ENCODE measurements around the gene SLC39A9.
"Not testable (repeated sequence)": the region's sequence is repeated elsewhere in the genome, so short reads cannot be mapped to it uniquely, and the experiment has no call there.

The SLC39A9 gene

GRCh38 chr14:69479696-69480095 is 81.2 kb downstream of the SLC39A9 start:
- no peak for DNase-seq

- no peak for DNase-seq
These were observed 81.6 kb downstream of the SLC39A9 start for GRCh38 chr14:69480136-69480535.

- DNase-seq, result no peak
These were observed 83.5 kb downstream of the SLC39A9 start for GRCh38 chr14:69481815-69482568.

GRCh38 chr14:69483765-69484443 is 85.4 kb downstream of the SLC39A9 start:
- DNase-seq, result no peak

- DNase-seq, result no peak
These were observed 86.2 kb downstream of the SLC39A9 start, which contains the start of gene PLEKHD1 for GRCh38 chr14:69484444-69485314. Gene PLEKHD1 (plus strand): TSS chr14:69484728. CDS start chr14:69484966, 238 bp downstream.

- no peak for DNase-seq
These were observed 86.8 kb downstream of the SLC39A9 start for GRCh38 chr14:69485315-69485660.

- no peak for DNase-seq
These were observed 87.2 kb downstream of the SLC39A9 start for GRCh38 chr14:69485701-69486100.

- no peak for DNase-seq
These were observed 88.7 kb downstream of the SLC39A9 start for GRCh38 chr14:69487226-69487625.

GRCh38 chr14:69487771-69488170 is 89.3 kb downstream of the SLC39A9 start:
- no peak for DNase-seq

- no peak for DNase-seq
These were observed 91.0 kb downstream of the SLC39A9 start for GRCh38 chr14:69489495-69489894.

GRCh38 chr14:69490219-69490918 is 91.9 kb downstream of the SLC39A9 start:
- no peak for DNase-seq

GRCh38 chr14:69491193-69491592 is 92.7 kb downstream of the SLC39A9 start:
- no peak for DNase-seq

GRCh38 chr14:69493038-69493437 is 94.5 kb downstream of the SLC39A9 start:
- no peak for DNase-seq

GRCh38 chr14:69493791-69494190 is 95.3 kb downstream of the SLC39A9 start:
- DNase-seq, result no peak

GRCh38 chr14:69495341-69495921 is 96.9 kb downstream of the SLC39A9 start:
- no peak for DNase-seq

- not testable (repeated sequence) for DNase-seq
These were observed 99.4 kb downstream of the SLC39A9 start for GRCh38 chr14:69497866-69498265.

GRCh38 chr14:69498286-69498685 is 99.8 kb downstream of the SLC39A9 start:
- not testable (repeated sequence) for DNase-seq

GRCh38 chr14:69499436-69499835 is 100.9 kb downstream of the SLC39A9 start:
- DNase-seq, result no peak

- no peak for DNase-seq
These were observed 101.6 kb downstream of the SLC39A9 start for GRCh38 chr14:69500096-69500495.

GRCh38 chr14:69500736-69501135 is 102.2 kb downstream of the SLC39A9 start:
- DNase-seq, result no peak

- no peak for DNase-seq
These were observed 102.9 kb downstream of the SLC39A9 start for GRCh38 chr14:69501423-69501838.

- DNase-seq, result no peak
These were observed 106.3 kb downstream of the SLC39A9 start for GRCh38 chr14:69504775-69505174.

All from CD4-positive, alpha-beta T cell treated with Interleukin-21 for 1 hour (primary cell).